Omental fat pad (tissue), 4 donors: Measurements from ENCODE around the gene ACACB. TPM values are rescaled to one million over a fixed set of nuclear protein-coding genes. Genes with fewer than 3 reads are reported as not detected.

ENCODE experiments used
- ATAC-seq: fragments of 150-250 bp; one replicate; pipeline ENCODE4 v1.9.1; 2016; ENCODE audit warnings: mild to moderate bottlenecking, moderate library complexity; ENCODE audit not compliant: low FRiP score
- DNase-seq: peaks from one replicate; pipeline ENCODE4 v3.0.0-alpha.2; 2019; ENCODE audit warnings: low spot score
- CTCF ChIP-seq, 3 donors: fragments of 450-650 bp; IDR thresholded peaks; one replicate each; pipeline ENCODE4 v1.5.1; 2016 to 2017; ENCODE audit warnings: antibody characterized with exemption in 3 of 3, mild to moderate bottlenecking in 3 of 3, moderate library complexity in 2 of 3
- total RNA-seq, 4 donors: library from RNA; depleted of rRNA; stranded (reverse); fragments of >200 nt; gene quantifications; one replicate each; pipeline ENCODE4 v1.1.0, GENCODE V29; 2016

ACACB gene
- total RNA-seq, 4 donors from 2014 or later, result 727 to 1,594 (median 1,364) TPM

DNA sequence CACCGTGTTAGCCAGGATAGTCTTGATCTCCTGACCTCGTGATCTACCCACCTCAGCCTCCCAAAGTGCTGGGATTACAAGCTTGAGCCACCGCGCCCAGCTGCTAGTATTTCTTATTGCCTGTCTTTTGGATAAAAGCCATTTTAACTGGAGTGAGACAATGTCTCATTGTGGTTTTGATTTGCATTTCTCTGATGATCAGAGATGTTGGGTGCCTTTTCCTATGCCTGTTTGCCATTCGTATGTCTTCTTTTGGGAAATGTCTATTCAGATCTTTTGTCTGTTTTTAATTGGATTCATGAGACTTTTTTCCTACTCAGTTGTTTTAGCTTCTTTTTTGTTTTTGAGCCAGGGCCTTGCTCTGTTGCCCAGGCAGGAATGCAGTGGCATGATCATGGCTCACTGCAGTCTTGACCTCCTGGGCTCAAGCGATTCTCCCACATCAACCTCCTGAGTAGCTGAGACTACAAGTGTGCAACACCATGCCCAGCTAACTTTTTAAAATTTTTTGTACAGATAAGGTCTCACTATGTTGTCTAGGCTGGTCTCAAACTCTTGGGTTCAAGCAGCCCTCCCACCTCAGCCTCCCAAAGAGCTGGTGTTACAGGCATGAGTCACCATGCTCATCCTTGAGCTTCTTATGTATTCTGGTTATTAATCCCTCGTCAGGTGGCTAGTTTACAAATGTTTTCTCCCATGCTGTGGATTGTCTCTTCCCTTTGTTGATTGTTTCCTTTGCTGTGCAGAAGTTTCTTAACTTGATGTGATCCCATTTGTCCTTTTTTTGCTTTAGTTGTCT is 65.9 kb downstream of the ACACB start:
- no peak for TF ChIP-seq CTCF (IDR thresholded peaks at IDR 0.05)
- DNase-seq, result no peak

DNA sequence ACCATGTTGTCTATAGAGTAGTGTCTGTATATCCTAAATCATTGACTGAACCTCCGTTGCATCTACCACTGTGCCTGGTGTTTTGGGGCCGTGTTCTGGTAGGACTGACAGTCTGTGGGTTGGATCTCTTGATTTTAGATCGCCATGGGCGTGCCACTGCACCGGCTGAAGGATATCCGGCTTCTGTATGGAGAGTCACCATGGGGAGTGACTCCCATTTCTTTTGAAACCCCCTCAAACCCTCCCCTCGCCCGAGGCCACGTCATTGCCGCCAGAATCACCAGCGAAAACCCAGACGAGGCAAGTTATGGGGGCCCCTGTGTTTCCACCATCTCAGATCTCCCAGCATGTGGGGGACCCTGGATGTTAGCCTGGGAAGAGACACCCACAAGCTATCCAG is 69.1 kb downstream of the ACACB start:
- TF ChIP-seq CTCF (IDR thresholded peaks at IDR 0.05), result no peak
- no peak for ATAC-seq
- no peak for DNase-seq

More for the DNA sequence above, 65.9 kb downstream of the ACACB start:
- no peak for ATAC-seq

GRCh38 chr12:109186993-109187653 is 70.7 kb downstream of the ACACB start:
- no peak for DNase-seq
- TF ChIP-seq CTCF (IDR thresholded peaks at IDR 0.05), result no peak
- no peak for ATAC-seq

DNA sequence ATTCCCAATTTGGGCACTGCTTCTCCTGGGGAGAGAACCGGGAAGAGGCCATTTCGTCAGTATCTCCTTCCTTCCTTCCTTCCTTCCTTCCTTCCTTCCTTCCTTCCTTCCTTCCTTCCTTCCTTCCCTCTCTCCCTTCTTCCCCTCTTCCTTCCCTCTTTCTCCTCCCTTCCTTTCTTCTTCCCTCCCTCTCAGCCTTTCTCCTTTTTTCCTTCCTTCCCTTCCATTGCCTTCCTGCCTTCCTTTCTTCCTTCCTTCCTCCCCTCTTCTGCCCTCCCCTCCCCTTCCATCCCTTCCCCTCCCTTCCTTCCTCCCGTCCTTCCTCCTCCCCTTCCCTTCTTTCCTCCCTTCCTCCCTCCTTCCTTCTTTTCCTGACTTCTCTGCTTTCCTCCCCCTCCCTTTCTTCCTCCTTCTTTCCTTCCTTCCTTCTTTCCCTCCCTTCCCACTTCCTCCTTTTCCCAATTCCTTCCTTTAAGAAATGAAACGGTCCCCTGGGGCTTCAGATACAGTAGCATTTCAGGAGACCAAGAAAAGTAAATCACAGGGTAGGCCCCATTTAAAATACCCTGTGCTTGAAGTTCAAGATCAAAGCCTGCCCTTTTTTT is 71.8 kb downstream of the ACACB start:
- ATAC-seq (no peak), DNase-seq (no peak)
- TF ChIP-seq CTCF (IDR thresholded peaks at IDR 0.05), result no peak

DNA sequence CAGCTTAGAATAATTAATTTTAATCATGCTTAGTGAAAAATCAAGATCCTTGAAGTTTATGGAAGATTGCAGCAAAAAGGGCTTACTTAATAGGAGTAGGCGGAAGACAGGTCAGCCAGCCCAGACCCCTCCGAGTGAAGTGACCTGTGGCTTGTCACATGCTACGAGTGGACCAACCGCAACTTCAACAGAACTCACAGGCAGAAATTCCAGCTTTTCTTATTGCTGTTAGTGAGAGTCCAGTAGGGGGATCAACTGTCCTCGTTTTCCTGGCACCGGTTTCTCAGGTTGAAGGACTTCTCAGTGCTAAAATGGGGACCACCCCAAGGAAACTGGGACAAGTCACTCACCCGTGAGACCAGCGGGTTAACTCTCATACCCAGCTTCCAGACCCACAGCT is 72.9 kb downstream of the ACACB start:
- no peak for ATAC-seq
- TF ChIP-seq CTCF (IDR thresholded peaks at IDR 0.05), result no peak
- DNase-seq, result no peak

DNA sequence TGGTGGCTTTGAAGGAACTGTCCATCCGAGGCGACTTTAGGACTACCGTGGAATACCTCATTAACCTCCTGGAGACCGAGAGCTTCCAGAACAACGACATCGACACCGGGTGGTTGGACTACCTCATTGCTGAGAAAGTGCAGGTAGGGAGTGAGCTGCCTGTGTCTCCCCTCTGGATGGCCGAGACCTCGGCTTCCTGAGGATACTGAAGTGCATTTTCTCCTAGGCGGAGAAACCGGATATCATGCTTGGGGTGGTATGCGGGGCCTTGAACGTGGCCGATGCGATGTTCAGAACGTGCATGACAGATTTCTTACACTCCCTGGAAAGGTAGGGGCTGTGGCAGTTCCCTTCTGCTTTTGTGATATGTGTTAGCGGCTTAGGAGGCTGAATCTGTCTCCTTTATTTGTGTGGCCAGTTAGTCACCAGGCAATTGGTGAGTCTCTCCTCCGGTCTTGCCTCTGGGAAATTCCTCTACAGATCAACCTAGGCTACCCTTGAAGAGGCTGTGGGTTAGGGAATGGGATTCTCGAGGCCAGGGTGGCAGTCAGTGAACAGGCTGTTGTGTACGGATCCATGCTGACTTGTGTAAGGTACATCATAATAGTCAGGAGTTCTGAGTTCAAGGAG is 75.3 kb downstream of the ACACB start:
- DNase-seq (no peak), ATAC-seq (no peak)
- no peak for TF ChIP-seq CTCF (IDR thresholded peaks at IDR 0.05)
